Vagina (tissue), 2 donors: ENCODE measurements around the gene LMO3.

Experiments
- CTCF ChIP-seq, 3 experiments: fragments of 450-650 bp in 2 of 3; fragments of 200-600 bp in 1 of 3; sonication (generic) in 1 of 3; IDR thresholded peaks; one replicate each; pipeline ENCODE4 v1.5.1; 2017 to 2019; ENCODE audit warnings: antibody characterized with exemption in 3 of 3, mild to moderate bottlenecking in 2 of 3, moderate library complexity in 2 of 3
- POLR2A ChIP-seq, 2 donors: fragments of 450-650 bp; IDR thresholded peaks; one replicate each; pipeline ENCODE4 v1.6.1; 2017; ENCODE audit warnings: antibody characterized with exemption in 2 of 2, mild to moderate bottlenecking in 2 of 2, moderate library complexity in 2 of 2
- POLR2AphosphoS5 ChIP-seq, 2 donors: sonication (generic); formaldehyde crosslinking; IDR thresholded peaks; one replicate each; pipeline ENCODE4 v1.9.0; 2017; ENCODE audit warnings: antibody characterized with exemption in 2 of 2, mild to moderate bottlenecking in 2 of 2, low read depth in 1 of 2; ENCODE audit not compliant: insufficient read depth in 1 of 2

DNA sequence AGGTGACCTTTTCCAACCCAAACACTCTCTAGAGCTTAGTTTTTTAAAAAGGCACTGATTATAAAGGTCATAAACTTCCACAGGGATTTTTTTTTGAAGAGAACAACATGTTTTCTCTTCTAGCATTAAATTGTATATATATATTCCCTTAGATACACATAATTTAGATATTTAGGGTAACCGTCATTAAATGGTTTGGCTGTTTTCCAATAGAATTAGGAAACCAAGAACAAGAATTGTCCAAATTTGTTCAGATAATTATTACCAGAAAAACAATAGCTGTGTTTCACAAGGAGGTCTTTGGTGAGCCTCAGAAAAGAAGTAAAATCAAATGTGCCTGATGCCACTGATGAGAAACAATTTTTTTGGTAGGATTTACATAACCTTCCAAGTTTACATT is 26.9 kb downstream of the LMO3 start:
- TF ChIP-seq CTCF (IDR thresholded peaks at IDR 0.05) (no peak), POLR2AphosphoS5 (IDR thresholded peaks at IDR 0.05; ENCODE audit: insufficient read depth in 1 of 2, low read depth in 1 of 2) (no peak), POLR2A (IDR thresholded peaks at IDR 0.05) (no peak)
